Activated T-cell treated with anti-CD3 and anti-CD28 coated beads, Interleukin-2, amount 50 U/mL, for 48 hours (primary cell): ENCODE results near the gene CACNB4.
"Not testable (repeated sequence)": the region's sequence is repeated elsewhere in the genome, so short reads cannot be mapped to it uniquely, and the experiment has no call there.

Experiments
- DNase-seq, 2 experiments: peaks; one replicate each; pipeline ENCODE4 v3.0.0-alpha.2; 2020

Gene CACNB4

GRCh38 chr2:151973901-151974199 is 125.0 kb downstream of the CACNB4 start:
- peak in 1 of 2 experiments; percentile 17 for DNase-seq

GRCh38 chr2:151973013-151973900 is 125.6 kb downstream of the CACNB4 start:
- DNase-seq, result no peak

DNA sequence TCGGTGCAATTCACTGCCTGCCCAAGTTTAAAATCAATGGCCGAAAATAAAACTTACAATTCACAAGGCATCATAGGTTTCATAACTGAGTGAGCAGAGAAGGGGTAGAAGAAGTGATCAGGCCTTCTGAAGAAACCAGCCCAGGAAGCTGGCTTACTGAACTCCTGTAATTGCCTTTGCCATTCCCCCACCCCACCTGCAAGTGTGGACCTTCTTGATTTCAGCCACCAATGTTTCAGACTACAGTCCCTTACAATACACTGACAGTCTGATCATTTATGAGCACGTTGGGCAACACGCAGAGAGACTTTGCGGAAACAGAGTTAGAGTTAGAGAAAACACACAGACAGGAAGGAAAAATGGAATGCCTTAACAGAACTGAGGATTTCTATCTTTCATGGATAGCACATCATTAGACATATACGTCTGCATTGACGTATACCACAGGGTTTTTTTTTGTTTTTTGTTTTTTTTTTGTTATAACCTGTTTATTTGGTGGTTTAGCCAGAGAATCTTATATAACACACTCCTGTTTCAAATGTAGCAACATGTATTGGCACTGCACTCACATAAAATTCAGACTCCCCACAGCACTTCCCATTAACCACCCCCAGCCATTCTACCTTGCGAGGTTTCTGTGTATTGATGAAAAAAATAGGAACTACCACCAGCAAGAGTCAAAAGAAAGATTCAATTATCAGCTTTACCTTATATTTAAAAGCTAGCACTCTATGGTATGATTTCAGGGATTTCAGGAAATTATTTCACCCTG is 126.4 kb downstream of the CACNB4 start:
- no peak for DNase-seq

DNA sequence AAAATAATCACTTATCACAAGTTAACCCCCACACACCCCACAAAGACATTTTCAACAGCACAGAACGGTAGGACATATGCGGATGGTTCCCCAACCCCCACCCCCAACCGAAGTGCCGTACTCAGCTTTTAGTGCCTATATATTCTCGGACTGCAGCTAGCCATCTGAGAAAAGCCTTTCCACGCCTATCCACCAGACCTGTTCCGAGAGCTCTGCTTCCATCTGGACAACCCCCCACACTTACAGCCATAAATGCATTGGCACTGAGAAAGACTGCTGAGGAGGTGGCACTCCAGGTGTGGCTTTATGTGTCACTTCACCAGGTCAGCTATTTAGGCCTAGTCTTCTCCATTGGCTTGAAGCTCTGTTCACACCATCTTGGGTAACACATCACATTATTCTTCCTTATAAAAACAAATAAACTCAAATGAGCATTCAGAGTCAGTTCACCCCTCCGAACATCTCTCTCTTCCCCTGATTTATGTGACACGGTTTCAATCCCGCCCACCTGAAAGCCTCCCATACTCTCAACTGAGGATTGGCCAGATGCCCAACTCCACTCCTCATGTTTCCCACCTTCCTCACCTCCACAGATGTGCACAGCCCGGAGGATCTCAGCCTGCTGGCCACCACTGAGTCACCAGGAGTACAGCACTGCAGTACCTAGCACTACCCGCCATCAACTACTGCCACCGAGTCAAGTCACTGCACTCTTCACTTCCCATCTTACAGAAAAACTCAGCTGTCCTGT is 127.4 kb downstream of the CACNB4 start:
- DNase-seq, result no peak

- no peak for DNase-seq
Observed at GRCh38 chr2:151968770-151969470, 129.9 kb downstream of the CACNB4 start.

- DNase-seq, result no peak
Observed at GRCh38 chr2:151967829-151968722, 130.8 kb downstream of the CACNB4 start.

DNA sequence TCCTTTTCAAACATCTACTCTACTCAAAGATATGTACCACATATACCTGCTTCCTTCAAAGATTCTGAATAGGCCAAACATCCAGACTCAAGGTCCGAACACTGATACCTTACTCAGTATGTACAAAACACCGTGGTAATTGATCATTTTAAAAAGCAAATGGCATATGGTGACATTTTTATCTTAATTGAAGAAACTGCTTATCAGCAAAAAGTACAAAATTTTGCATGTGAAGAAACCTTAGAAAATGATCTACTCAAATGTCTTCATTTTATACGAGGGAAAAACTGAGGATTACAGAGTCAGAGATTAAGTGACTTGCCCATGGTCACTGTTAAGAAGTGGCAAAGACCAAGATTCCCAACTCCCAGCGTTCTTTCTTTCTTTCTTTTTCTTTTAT is 133.0 kb downstream of the CACNB4 start:
- DNase-seq, result no peak

GRCh38 chr2:151961558-151961957 is 137.3 kb downstream of the CACNB4 start:
- no peak for DNase-seq

DNA sequence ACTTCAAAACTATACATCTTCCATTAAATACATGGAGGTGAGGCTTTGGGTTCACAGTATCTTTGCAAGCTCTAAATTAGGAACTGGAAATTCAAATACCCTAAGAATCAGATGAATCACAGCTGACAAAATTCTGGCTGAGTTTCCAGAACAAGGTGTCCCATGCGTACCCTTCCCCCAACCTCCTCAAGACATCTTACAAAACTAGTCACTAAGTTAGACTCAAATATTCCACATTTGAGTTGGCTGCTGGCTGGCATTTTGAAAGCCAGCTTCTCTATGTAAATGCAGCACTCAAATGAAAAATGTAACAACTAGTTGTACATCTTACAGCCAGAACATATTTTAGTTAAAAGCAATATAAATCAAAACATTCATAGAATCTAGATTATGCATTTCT is 139.6 kb downstream of the CACNB4 start:
- DNase-seq, result no peak

DNA sequence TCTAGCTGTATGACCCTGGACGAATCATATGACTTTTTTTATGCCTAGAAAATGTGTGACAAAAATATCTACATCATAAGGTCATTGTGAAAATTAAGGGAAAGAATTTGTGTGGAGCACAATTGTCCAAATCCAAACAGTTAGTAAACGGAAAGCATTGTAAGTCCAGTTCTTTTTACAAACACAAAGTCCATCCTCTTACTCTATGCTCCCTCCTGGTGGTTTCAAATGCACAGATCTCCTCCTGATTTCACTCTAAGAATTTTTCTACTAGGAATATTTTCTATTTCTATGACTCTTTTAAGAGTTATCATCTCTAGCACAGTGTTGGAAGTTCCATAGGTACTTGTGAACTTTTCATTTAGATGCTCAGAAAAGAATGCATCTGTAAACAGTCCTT is 145.4 kb downstream of the CACNB4 start:
- no peak for DNase-seq

DNA sequence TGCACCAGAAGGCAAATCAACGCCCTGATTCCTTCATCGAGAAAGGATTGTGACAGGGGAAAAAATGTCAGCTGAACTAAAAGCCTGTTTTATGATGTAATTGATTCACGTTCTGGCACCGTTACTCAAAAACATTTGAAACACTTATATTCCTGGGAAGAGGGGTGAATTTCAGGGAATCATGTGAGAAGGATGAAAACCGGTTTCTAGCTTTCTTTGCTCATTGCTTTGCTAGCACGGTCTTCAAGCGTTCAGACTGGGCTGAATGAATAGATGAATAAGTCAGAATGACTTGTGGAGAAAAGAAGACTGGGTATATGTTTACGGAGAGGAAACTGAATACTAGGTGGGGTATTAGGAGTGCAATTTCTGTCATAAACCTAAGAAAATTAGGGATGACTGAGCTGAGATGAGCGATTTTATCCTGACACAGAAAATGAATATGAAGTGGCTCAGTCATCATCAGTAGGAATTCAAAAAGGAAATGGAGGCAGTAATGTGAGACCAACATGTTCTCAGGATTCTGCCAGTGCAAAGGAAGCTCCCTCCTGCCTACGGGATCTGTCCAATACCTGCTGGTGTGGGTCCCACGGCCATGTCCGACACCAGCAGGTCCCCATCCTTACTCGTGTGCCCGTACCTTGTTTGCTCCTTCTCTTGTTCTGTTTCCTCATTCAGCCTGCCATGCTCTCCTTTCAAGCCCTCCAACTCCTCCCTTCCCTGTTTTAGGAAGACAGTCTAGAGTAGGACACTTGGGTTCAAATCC is 146.0 kb downstream of the CACNB4 start:
- no peak for DNase-seq

DNA sequence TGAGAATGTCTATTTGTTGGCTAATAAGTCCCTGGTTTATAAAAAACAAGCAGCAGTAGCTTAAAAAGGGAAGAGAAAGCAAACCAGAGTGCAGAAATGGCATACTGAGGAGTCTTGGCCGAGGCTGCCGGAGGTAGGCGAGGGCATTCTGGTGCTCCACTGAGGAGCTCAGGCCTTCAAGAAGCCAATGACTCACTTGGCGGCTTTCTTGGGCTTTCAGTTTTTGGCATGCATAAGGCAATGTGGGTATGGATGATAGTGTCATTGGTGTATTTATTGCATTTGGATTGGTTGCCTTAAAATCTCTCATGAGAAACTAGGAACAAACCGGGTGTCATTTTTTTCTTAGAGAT is 151.1 kb downstream of the CACNB4 start:
- no peak for DNase-seq

DNA sequence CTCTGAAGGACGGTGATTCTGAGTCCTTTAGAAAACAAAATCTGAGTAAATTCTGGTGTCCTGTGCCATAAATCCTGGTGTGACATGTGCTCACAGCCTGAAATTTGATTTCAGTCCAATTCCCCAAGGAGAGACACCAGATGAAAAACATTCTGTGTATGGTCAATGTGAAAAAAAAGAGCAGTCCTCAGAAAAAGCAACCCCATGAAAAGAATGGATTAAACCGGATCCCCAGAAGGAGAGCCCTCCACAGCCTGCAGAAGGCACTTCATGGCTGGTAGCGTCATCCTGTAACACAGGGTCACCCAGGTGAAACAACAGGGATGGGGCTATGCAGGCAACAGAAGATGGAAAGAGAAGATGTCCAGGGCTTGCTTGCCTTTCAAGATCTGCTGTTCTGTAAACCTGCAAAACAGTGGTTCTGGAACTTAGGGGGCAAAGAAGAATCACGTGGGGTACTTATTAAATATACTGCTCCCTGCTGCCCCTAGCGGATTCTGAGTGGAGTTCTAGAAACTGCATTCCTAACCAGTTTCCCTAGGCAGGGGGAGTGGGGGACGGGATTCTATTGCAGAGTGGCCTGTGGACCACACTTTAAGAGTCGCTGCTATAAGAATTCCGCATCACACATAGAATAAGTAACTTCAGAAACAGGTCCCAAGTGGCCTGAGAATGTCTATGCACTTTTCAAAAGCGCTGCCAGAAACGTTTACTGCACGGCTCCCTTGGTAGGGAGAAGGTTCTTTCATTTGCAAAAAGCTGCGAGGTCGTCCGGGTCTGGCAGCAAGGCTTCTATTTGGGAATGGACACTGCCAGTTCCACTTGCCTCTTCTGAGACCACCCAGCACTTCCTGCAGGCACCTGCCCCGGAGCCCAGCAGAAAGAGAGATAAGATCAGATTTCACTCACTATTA is 151.7 kb downstream of the CACNB4 start:
- DNase-seq, result peak; percentile 28 to 32

- DNase-seq, result no peak
Observed at GRCh38 chr2:151946250-151946884, 152.5 kb downstream of the CACNB4 start.

GRCh38 chr2:151945602-151946001 is 153.2 kb downstream of the CACNB4 start:
- DNase-seq, result no peak

- no peak for DNase-seq
Observed at GRCh38 chr2:151945186-151945585, 153.7 kb downstream of the CACNB4 start.

DNA sequence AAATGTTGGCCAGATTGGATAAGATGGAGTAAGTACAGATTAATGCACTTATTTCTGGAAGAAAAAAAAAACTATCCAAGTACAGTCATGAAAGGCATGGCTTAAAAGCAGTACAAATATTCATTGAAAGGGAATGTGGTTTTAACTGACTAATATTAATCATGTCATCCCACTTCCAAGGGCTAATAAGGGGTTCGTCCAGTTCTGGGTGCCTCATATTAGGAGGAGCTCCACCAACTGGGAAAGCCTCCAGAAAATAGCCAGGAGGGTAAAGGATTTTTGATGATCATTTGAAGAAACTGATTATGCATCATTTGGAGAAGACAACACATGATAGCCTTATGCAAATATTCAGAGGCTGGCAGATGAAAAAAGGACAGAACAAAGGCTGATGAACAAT is 155.4 kb downstream of the CACNB4 start:
- no peak for DNase-seq

DNA sequence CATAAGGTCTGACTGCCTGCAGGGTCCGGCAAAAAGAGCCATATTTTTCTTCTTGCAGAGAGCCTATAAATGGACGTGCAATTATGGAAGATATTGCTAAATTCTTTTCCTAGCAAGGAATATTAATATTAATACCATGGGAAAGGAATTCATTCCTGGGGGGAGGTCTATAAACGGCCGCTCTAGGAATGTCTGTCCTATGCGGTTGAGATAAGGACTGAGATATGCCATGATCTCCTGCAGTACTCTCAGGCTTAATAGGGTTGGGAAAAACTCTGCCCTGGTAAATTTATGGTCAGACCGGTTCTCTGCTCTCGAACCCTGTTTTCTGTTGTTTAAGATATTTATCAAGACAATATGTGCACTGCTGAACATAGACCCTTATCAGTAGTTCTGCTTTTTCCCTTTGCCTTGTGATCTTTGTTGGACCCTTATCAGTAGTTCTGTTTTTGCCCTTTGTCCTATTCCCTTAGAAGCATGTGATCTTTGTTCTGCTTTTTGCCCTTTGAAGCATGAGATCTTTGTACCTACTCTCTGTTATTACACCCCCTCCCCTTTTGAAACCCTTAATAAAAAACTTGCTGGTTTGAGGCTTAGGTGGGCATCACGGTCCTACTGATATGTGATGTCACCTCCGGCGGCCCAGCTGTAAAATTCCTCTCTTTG is 156.2 kb downstream of the CACNB4 start:
- DNase-seq, result not testable (repeated sequence)

DNA sequence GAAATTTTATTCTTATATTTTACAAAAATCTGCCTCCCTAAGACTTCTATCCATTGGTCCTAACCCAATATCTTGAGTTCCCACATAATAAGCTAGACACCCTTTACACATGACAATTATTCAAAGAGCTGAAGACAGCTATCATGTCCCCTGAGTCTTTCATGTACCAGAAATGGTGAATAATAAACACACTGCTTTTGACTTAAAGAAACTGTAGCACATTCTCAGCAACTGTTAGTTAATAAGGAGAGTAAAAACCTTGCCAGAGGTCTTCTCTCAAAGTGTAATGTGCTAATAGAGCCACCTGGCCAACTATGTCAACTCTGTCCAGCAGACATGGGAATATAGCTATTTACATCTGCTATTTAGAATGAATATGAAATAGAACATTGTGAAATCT is 160.9 kb downstream of the CACNB4 start:
- no peak for DNase-seq
